ENCODE data around the gene STK17B. TPM values are rescaled to one million over a fixed set of nuclear protein-coding genes. Genes with fewer than 3 reads are reported as not detected.
A peak's percentile ranks its signal among the peaks of the same experiment; 100 is the strongest.

STK17B gene
- total and polyA plus RNA-seq, 9 of the 15 experiments (the other 6 are each of a cell fraction or from before 2014, with no cell fraction given): 2.3 to 17.7 (median 8.5) TPM

GRCh38 chr2:196171248-196171871, at the start of gene STK17B (continued):
- TF ChIP-seq NUFIP1 (IDR thresholded peaks at IDR 0.05; ENCODE audit: partially characterized antibody) (no peak), ZC3H11A (IDR thresholded peaks at IDR 0.05; ENCODE audit: low read depth, low read length) (no peak), REST (IDR thresholded peaks at IDR 0.05; ENCODE audit: borderline replicate concordance) (peak; percentile 51), REST (CRISPR knock-in tag; IDR thresholded peaks at IDR 0.05; ENCODE audit: low read depth) (no peak), NR2F6 (CRISPR knock-in tag; IDR thresholded peaks at IDR 0.05) (no peak), POLR3A (IDR thresholded peaks at IDR 0.05; ENCODE audit: borderline replicate concordance, extremely low read depth, insufficient read depth, insufficient read length) (no peak), USF2 (CRISPR knock-in tag; IDR thresholded peaks at IDR 0.05) (peak; percentile 90), ESRRB (CRISPR knock-in tag; IDR thresholded peaks at IDR 0.05; ENCODE audit: borderline replicate concordance) (no peak), SIN3B (IDR thresholded peaks at IDR 0.05; ENCODE audit: low read depth) (no peak), ZNF518B (CRISPR knock-in tag; IDR thresholded peaks at IDR 0.05) (no peak), EP300 (IDR thresholded peaks at IDR 0.05; ENCODE audit: low read length) (no peak), ZNF75A (CRISPR knock-in tag; IDR thresholded peaks at IDR 0.05) (no peak), GATAD2B (IDR thresholded peaks at IDR 0.05; ENCODE audit: borderline replicate concordance) (no peak), SP2 (IDR thresholded peaks at IDR 0.05; ENCODE audit: extremely low read depth, low read depth, low read length, poor library complexity, severe bottlenecking) (no peak)
